Hair follicular keratinocyte (primary cell): Measurements from ENCODE around the gene PIGC. TPM values are rescaled to one million over a fixed set of nuclear protein-coding genes. Genes with fewer than 3 reads are reported as not detected.

Experiments
- total RNA-seq: library from RNA; depleted of rRNA; stranded (reverse); fragments of >200 nt; gene quantifications from 2 replicates; pipeline ENCODE4 v1.2.3, GENCODE V29; 2015

Gene PIGC
- total RNA-seq, result 19.4 and 20.8 TPM in 2 replicates

GRCh38 chr1:172443666-172444453 is at the start of gene PIGC:
Gene PIGC (minus strand): TSS chr1:172444069. CDS start chr1:172442622, 1,447 bp downstream.

DNA sequence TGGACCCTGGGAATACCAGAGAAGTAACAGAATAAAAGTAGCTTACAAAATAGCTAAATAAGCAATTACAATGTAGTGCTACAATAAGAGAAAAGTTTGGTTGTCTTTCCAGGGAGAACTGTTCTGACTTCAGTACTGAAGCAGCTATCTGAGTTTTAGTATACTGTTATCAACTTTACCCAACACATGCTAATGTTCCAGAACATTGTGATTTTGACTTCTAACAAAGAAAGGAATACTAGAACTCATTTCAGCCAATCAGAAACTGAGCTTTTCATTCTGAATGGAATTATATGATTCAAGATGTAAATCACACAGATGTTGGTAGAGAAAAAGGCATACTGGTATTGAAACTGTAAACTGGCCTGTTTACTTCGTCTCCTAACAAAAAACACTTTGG is 23.5 kb downstream of the PIGC start, which contains the start of gene C1orf105:
Gene C1orf105 (plus strand): TSS at position 301 of the 400 bp plus-strand sequence. CDS start 201 bp downstream, outside the sequence.

Other genes starting within 250 kb of the PIGC start
- gene C1orf105, start 23.4 kb downstream of the PIGC start, total RNA-seq, result not detected in 2 replicates
- gene SUCO, start 89.1 kb upstream of the PIGC start, total RNA-seq, result 13.4 and 21.0 TPM in 2 replicates
- not detected in 2 replicates for gene FASLG, start 215.0 kb upstream of the PIGC start, total RNA-seq